Neural cell (in vitro differentiated cells): ENCODE data around the gene XKR3. TPM values are rescaled to one million over a fixed set of nuclear protein-coding genes. Genes with fewer than 3 reads are reported as not detected.

Experiments used
- H2AFZ ChIP-seq: fragments of 200-600, 300-800 bp; sonication (generic), shearing (Covaris generic); 2 replicates; pipeline ENCODE4 v1.6.0; 2014; ENCODE audit warnings: low read depth, mild to moderate bottlenecking, antibody characterized with exemption, low read length, moderate library complexity
- H3F3A ChIP-seq: fragments of 200-600 bp; shearing (Covaris generic); 2 replicates; pipeline ENCODE4 v1.6.1; 2016; ENCODE audit warnings: mild to moderate bottlenecking, moderate library complexity, mixed read lengths, antibody characterized with exemption, low read length; ENCODE audit not compliant: insufficient read depth, poor library complexity, severe bottlenecking
- H3K27ac ChIP-seq: fragments of 200-600, 300-800 bp; sonication (generic), shearing (Covaris generic); 2 replicates; pipeline ENCODE4 v1.5.1; 2014; ENCODE audit warnings: mild to moderate bottlenecking, low read length, moderate library complexity
- H3K27me3 ChIP-seq: fragments of 300-800, 200-600 bp; sonication (generic), shearing (Covaris generic); 2 replicates; pipeline ENCODE4 v1.6.0; 2014; ENCODE audit warnings: mild to moderate bottlenecking, low read depth, low read length, moderate library complexity; ENCODE audit not compliant: insufficient read depth
- H3K36me3 ChIP-seq: fragments of 300-800, 200-600 bp; sonication (generic), shearing (Covaris generic); 2 replicates; pipeline ENCODE4 v1.5.1; 2014; ENCODE audit warnings: mild to moderate bottlenecking, antibody characterized with exemption, low read length, moderate library complexity; ENCODE audit not compliant: insufficient read depth
- H3K4me2 ChIP-seq: fragments of 300-800, 200-600 bp; sonication (generic), shearing (Covaris generic); 2 replicates; pipeline ENCODE4 v1.6.0; 2014; ENCODE audit warnings: mild to moderate bottlenecking, low read length
- H3K4me3 ChIP-seq: fragments of 300-800, 200-600 bp; sonication (generic), shearing (Covaris generic); 2 replicates; pipeline ENCODE4 v1.5.1; 2014; ENCODE audit warnings: mild to moderate bottlenecking, low read length, moderate library complexity
- H3K79me2 ChIP-seq: fragments of 200-600 bp; shearing (Covaris generic); replicated peaks from 2 replicates; pipeline ENCODE4 v1.6.0; 2014; ENCODE audit warnings: mild to moderate bottlenecking, low read length, moderate library complexity; ENCODE audit not compliant: insufficient read depth
- H3K9ac ChIP-seq: fragments of 300-800, 200-600 bp; sonication (generic), shearing (Covaris generic); 2 replicates; pipeline ENCODE4 v1.6.1; 2016; ENCODE audit warnings: mild to moderate bottlenecking, low read length, mixed read lengths
- H3K9me2 ChIP-seq: fragments of 200-600 bp; shearing (Covaris generic); 2 replicates; pipeline ENCODE4 v1.6.1; 2016; ENCODE audit warnings: mild to moderate bottlenecking, low read length, mixed read lengths; ENCODE audit not compliant: insufficient read depth
- H3K9me3 ChIP-seq: fragments of 200-600, 300-800 bp; sonication (generic), shearing (Covaris generic); 2 replicates; pipeline ENCODE4 v1.6.1; 2016; ENCODE audit warnings: mild to moderate bottlenecking, mixed run types, low read length, moderate library complexity, mixed read lengths
- H4K20me1 ChIP-seq: fragments of 200-600 bp; shearing (Covaris generic); 2 replicates; pipeline ENCODE4 v1.6.1; 2016; ENCODE audit warnings: mild to moderate bottlenecking, mixed run types; ENCODE audit not compliant: insufficient read depth
- EZH2 ChIP-seq: fragments of 200-600, 300-800 bp; shearing (Covaris generic), sonication (generic); IDR thresholded peaks from 2 replicates; pipeline ENCODE4 v1.6.1; 2014; ENCODE audit warnings: antibody characterized with exemption, low read length, borderline replicate concordance, mild to moderate bottlenecking; ENCODE audit not compliant: insufficient read depth, poor library complexity, severe bottlenecking
- MXI1 ChIP-seq: fragments of 450-650 bp; conservative IDR thresholded peaks from 2 replicates; pipeline ENCODE4 v1.6.1; 2014; ENCODE audit warnings: antibody characterized with exemption, mild to moderate bottlenecking; ENCODE audit not compliant: poor library complexity, severe bottlenecking
- POLR2AphosphoS5 ChIP-seq: IDR thresholded peaks from 2 replicates; pipeline ENCODE4 v1.6.1; 2012
- RAD21 ChIP-seq: fragments of 450-650 bp; conservative IDR thresholded peaks from 2 replicates; pipeline ENCODE4 v1.6.1; 2014; ENCODE audit warnings: antibody characterized with exemption, mild to moderate bottlenecking, moderate library complexity
- TAF1 ChIP-seq: IDR thresholded peaks from 2 replicates; pipeline ENCODE4 v1.6.1; 2012; ENCODE audit warnings: low read depth
- polyA plus RNA-seq: library from polyadenylated mRNA; depleted of rRNA; stranded (reverse); fragments of >200 nt; gene quantifications from 2 replicates; pipeline ENCODE4 v1.2.3, GENCODE V29; 2014
- TF ChIP-seq, protein P1 (sequence below): IDR thresholded peaks from 2 replicates; pipeline ENCODE4 v1.6.1; 2012; ENCODE audit warnings: borderline replicate concordance
- TF ChIP-seq, protein P2 (sequence below): fragments of 450-650 bp; IDR thresholded peaks from 2 replicates; pipeline ENCODE4 v1.5.1; 2014; ENCODE audit warnings: antibody characterized with exemption, mild to moderate bottlenecking, moderate library complexity; ENCODE audit not compliant: poor library complexity, severe bottlenecking

The XKR3 gene
- polyA plus RNA-seq, 1 donor from 2014 or later, result not detected

DNA sequence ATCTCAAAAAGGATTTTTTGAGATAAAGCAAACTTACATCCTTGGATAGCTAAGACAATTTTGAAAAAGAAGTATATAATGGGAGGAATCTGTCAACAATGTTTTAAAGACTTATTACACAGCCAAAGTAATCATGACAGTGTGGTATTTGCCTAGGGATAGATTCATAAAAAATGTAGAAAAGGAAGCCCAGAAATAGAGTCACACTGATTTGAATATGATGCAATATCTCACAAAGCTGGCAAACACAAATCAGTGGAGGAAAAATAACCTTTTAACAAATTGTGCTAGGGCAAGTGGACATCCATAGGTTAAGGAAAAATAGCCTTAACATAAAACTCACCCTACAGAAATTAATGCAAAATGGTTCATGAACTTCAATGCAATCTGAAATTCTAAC, 6.0 kb downstream of the XKR3 start:
- no peak overlapping the region for H3K4me2 ChIP-seq
- H2AFZ ChIP-seq, result no peak overlapping the region
- H3K79me2 ChIP-seq, result no peaks in the 10 kb centered on the region
- H3K9me3 ChIP-seq, result no peaks in the 10 kb centered on the region
- no peak overlapping the region for H3K9ac ChIP-seq
- H3K9me2 ChIP-seq, result no peaks in the 10 kb centered on the region
- no peaks in the 10 kb centered on the region for H3F3A ChIP-seq
- no peaks in the 10 kb centered on the region for H4K20me1 ChIP-seq
- no peak overlapping the region for H3K4me3 ChIP-seq
- H3K27ac ChIP-seq, result no peak overlapping the region
- no peaks in the 10 kb centered on the region for H3K27me3 ChIP-seq
- no peak for TF ChIP-seq MXI1
- no peak for TF ChIP-seq POLR2AphosphoS5
- TF ChIP-seq, protein P1, sequence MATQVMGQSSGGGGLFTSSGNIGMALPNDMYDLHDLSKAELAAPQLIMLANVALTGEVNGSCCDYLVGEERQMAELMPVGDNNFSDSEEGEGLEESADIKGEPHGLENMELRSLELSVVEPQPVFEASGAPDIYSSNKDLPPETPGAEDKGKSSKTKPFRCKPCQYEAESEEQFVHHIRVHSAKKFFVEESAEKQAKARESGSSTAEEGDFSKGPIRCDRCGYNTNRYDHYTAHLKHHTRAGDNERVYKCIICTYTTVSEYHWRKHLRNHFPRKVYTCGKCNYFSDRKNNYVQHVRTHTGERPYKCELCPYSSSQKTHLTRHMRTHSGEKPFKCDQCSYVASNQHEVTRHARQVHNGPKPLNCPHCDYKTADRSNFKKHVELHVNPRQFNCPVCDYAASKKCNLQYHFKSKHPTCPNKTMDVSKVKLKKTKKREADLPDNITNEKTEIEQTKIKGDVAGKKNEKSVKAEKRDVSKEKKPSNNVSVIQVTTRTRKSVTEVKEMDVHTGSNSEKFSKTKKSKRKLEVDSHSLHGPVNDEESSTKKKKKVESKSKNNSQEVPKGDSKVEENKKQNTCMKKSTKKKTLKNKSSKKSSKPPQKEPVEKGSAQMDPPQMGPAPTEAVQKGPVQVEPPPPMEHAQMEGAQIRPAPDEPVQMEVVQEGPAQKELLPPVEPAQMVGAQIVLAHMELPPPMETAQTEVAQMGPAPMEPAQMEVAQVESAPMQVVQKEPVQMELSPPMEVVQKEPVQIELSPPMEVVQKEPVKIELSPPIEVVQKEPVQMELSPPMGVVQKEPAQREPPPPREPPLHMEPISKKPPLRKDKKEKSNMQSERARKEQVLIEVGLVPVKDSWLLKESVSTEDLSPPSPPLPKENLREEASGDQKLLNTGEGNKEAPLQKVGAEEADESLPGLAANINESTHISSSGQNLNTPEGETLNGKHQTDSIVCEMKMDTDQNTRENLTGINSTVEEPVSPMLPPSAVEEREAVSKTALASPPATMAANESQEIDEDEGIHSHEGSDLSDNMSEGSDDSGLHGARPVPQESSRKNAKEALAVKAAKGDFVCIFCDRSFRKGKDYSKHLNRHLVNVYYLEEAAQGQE, result no peak
- TF ChIP-seq EZH2, result no peak
- TF ChIP-seq TAF1, result no peak
- no peak for TF ChIP-seq RAD21
- TF ChIP-seq, protein P2, sequence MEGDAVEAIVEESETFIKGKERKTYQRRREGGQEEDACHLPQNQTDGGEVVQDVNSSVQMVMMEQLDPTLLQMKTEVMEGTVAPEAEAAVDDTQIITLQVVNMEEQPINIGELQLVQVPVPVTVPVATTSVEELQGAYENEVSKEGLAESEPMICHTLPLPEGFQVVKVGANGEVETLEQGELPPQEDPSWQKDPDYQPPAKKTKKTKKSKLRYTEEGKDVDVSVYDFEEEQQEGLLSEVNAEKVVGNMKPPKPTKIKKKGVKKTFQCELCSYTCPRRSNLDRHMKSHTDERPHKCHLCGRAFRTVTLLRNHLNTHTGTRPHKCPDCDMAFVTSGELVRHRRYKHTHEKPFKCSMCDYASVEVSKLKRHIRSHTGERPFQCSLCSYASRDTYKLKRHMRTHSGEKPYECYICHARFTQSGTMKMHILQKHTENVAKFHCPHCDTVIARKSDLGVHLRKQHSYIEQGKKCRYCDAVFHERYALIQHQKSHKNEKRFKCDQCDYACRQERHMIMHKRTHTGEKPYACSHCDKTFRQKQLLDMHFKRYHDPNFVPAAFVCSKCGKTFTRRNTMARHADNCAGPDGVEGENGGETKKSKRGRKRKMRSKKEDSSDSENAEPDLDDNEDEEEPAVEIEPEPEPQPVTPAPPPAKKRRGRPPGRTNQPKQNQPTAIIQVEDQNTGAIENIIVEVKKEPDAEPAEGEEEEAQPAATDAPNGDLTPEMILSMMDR, result no peak
- no peaks in the 10 kb centered on the region for H3K36me3 ChIP-seq

DNA sequence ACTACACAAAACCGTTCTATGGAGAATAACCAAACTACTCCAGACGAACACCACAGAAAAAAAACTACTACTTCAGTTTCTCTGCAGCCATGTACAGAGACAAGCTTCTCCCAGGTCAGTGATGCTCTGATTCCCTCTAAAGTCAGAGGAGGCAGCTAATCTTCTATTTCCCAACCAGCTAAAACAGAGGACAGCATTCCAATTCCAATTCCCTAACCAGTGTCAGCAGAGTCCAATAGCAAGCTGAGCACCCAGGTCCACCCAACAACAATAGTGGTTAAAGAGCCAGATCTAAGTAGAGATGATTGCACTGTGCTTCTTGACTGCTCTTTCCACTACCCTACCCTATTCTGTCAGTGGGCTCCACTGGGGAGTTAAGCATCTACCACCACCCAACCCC, 6.7 kb downstream of the XKR3 start:
- Histone ChIP-seq H3K27me3 (no peaks in the 10 kb centered on the region), H3K4me2 (no peak overlapping the region), H3K27ac (no peak overlapping the region), H3K36me3 (no peaks in the 10 kb centered on the region), H3F3A (no peaks in the 10 kb centered on the region), H3K9ac (no peak overlapping the region), H3K4me3 (no peak overlapping the region), H4K20me1 (no peaks in the 10 kb centered on the region), H3K79me2 (no peaks in the 10 kb centered on the region), H3K9me3 (no peaks in the 10 kb centered on the region), H2AFZ (no peak overlapping the region), H3K9me2 (no peaks in the 10 kb centered on the region)
- TF ChIP-seq EZH2, result no peak
- TF ChIP-seq, protein P1, result no peak
